SU-DHL-6 (cell line): Measurements from ENCODE around the gene MAST1.
"Not testable (repeated sequence)": the region's sequence is repeated elsewhere in the genome, so short reads cannot be mapped to it uniquely, and the experiment has no call there.

Experiments
- EZH2phosphoT487 ChIP-seq: fragments of 200-600 bp; sonication (generic), shearing (Covaris generic); conservative IDR thresholded peaks from 2 replicates; pipeline ENCODE4 v1.6.1; 2018; ENCODE audit warnings: mild to moderate bottlenecking, antibody characterized with exemption, low read length, moderate library complexity, mixed read lengths
- TF ChIP-seq, protein P1 (sequence below): fragments of 200-600 bp; sonication (generic); IDR thresholded peaks from one replicate; pipeline ENCODE4 v1.5.1; 2017; ENCODE audit warnings: antibody characterized with exemption, mild to moderate bottlenecking, low read length, moderate library complexity; ENCODE audit not compliant: insufficient read depth, poor library complexity, severe bottlenecking

DNA sequence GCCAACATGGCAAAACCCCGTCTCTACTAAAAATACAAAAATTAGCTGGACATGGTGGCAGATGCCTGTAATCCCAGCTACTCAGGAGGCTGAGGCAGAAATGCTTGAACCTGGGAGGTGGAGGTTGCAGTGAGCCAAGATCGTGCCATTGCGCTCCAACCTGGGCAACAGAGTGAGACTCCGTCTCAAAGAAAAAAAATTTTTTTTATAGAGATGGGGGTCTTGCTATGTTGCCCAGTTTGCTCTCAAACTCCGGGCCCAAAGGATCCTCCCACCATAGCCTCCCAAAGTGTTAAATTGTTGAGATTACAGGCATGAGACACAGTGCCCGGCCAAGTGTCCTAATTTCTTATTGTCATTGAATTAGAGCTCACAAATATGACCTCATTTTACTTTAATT lies 21.1 kb upstream of the MAST1 start:
- not testable (repeated sequence) for TF ChIP-seq EZH2phosphoT487
- TF ChIP-seq, protein P1, sequence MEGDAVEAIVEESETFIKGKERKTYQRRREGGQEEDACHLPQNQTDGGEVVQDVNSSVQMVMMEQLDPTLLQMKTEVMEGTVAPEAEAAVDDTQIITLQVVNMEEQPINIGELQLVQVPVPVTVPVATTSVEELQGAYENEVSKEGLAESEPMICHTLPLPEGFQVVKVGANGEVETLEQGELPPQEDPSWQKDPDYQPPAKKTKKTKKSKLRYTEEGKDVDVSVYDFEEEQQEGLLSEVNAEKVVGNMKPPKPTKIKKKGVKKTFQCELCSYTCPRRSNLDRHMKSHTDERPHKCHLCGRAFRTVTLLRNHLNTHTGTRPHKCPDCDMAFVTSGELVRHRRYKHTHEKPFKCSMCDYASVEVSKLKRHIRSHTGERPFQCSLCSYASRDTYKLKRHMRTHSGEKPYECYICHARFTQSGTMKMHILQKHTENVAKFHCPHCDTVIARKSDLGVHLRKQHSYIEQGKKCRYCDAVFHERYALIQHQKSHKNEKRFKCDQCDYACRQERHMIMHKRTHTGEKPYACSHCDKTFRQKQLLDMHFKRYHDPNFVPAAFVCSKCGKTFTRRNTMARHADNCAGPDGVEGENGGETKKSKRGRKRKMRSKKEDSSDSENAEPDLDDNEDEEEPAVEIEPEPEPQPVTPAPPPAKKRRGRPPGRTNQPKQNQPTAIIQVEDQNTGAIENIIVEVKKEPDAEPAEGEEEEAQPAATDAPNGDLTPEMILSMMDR = not testable (repeated sequence)
